PC-3 (cell line): Measurements from ENCODE around the gene MRPL20.

Source experiments
- EZH2 ChIP-seq: fragments of 300-600 bp; sonication (generic); IDR thresholded peaks from one replicate; pipeline ENCODE4 v1.6.1; 2017; ENCODE audit warnings: antibody characterized with exemption, mild to moderate bottlenecking, low read length; ENCODE audit not compliant: unreplicated experiment
- EZH2phosphoT487 ChIP-seq: fragments of 300-600 bp; sonication (generic); IDR thresholded peaks from 2 replicates; pipeline ENCODE4 v1.6.1; 2018; ENCODE audit warnings: mild to moderate bottlenecking, antibody characterized with exemption, low read length, borderline replicate concordance
- TF ChIP-seq, protein P1 (sequence below): fragments of 300-600 bp; sonication (generic); conservative IDR thresholded peaks from 2 replicates; pipeline ENCODE4 v1.5.1; 2017; ENCODE audit warnings: antibody characterized with exemption, low read depth, mild to moderate bottlenecking, low read length

DNA sequence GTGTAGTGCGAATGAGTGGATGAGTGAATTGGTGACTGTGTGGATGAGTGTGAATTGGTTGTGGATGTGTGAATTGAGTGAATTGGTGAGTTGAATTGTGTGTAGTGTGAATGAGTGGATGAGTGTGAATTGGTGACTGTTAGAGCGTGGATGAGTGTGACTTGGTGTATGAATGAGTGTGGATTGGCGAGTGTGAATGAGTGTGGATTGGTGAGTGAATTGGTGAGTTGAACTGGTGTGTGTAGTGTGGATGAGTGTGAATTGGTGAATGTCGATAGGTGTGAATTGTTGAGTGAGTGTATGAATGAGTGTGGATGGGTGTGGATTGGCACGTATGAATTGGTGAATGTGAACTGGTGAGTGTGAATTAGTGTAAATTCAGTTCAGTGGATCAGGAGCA lies 39.8 kb downstream of the MRPL20 start:
- TF ChIP-seq EZH2phosphoT487 (no peak), EZH2 (no peak)
- TF ChIP-seq, protein P1, sequence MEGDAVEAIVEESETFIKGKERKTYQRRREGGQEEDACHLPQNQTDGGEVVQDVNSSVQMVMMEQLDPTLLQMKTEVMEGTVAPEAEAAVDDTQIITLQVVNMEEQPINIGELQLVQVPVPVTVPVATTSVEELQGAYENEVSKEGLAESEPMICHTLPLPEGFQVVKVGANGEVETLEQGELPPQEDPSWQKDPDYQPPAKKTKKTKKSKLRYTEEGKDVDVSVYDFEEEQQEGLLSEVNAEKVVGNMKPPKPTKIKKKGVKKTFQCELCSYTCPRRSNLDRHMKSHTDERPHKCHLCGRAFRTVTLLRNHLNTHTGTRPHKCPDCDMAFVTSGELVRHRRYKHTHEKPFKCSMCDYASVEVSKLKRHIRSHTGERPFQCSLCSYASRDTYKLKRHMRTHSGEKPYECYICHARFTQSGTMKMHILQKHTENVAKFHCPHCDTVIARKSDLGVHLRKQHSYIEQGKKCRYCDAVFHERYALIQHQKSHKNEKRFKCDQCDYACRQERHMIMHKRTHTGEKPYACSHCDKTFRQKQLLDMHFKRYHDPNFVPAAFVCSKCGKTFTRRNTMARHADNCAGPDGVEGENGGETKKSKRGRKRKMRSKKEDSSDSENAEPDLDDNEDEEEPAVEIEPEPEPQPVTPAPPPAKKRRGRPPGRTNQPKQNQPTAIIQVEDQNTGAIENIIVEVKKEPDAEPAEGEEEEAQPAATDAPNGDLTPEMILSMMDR = no peak
